OCI-LY1 (cell line): Measurements from ENCODE around the gene CCL11.

Source experiments
- H2AFZ ChIP-seq: fragments of 200-600 bp; sonication (generic), shearing (Covaris generic); 2 replicates; pipeline ENCODE4 v1.6.0; 2014; ENCODE audit warnings: antibody characterized with exemption, mild to moderate bottlenecking, low read length
- H3F3A ChIP-seq: fragments of 200-600 bp; sonication (generic), shearing (Covaris generic); 2 replicates; pipeline ENCODE4 v1.6.0; 2014; ENCODE audit warnings: mild to moderate bottlenecking, antibody characterized with exemption, low read length, moderate library complexity; ENCODE audit not compliant: insufficient read depth
- H3K27ac ChIP-seq: fragments of 200-600 bp; sonication (generic); 2 replicates; pipeline ENCODE4 v1.5.1; 2014; ENCODE audit warnings: low read length, mixed run types, mild to moderate bottlenecking, low read depth; ENCODE audit not compliant: poor library complexity, severe bottlenecking
- H3K27me3 ChIP-seq: fragments of 200-600 bp; sonication (generic); 2 replicates; pipeline ENCODE4 v1.6.0; 2014; ENCODE audit warnings: antibody characterized with exemption, mild to moderate bottlenecking, low read length, moderate library complexity; ENCODE audit not compliant: insufficient read depth
- H3K36me3 ChIP-seq: fragments of 200-600 bp; sonication (generic); 2 replicates; pipeline ENCODE4 v1.6.1; 2014; ENCODE audit warnings: mild to moderate bottlenecking, antibody characterized with exemption, low read length, moderate library complexity, mixed read lengths; ENCODE audit not compliant: insufficient read depth
- H3K4me1 ChIP-seq: fragments of 200-600 bp; sonication (generic); 2 replicates; pipeline ENCODE4 v1.5.1; 2014; ENCODE audit warnings: mild to moderate bottlenecking, low read length, moderate library complexity; ENCODE audit not compliant: insufficient read depth, severe bottlenecking
- H3K4me2 ChIP-seq: fragments of 200-600 bp; sonication (generic), shearing (Covaris generic); 2 replicates; pipeline ENCODE4 v1.6.1; 2014; ENCODE audit warnings: low read length
- H3K4me3 ChIP-seq: fragments of 200-600 bp; sonication (generic); 2 replicates; pipeline ENCODE4 v1.5.1; 2014; ENCODE audit warnings: low read length, low read depth, mild to moderate bottlenecking, mixed read lengths; ENCODE audit not compliant: poor library complexity, severe bottlenecking
- H3K79me2 ChIP-seq: fragments of 200-600 bp; shearing (Covaris generic); 2 replicates; pipeline ENCODE4 v1.6.1; 2016; ENCODE audit warnings: mixed run types, low read length, mixed read lengths; ENCODE audit not compliant: insufficient read depth
- H3K9ac ChIP-seq: fragments of 200-600 bp; sonication (generic), shearing (Covaris generic); 2 replicates; pipeline ENCODE4 v1.6.1; 2014; ENCODE audit warnings: mild to moderate bottlenecking, low read length, mixed read lengths
- H3K9me2 ChIP-seq: fragments of 200-600 bp; sonication (generic), shearing (Covaris generic); 2 replicates; pipeline ENCODE4 v1.6.1; 2014; ENCODE audit warnings: low read depth, mild to moderate bottlenecking, low read length, mixed read lengths
- H3K9me3 ChIP-seq: fragments of 200-600 bp; shearing (Covaris generic); 2 replicates; pipeline ENCODE4 v1.6.1; 2014; ENCODE audit warnings: low read length, mixed read lengths
- H4K20me1 ChIP-seq: fragments of 200-600 bp; sonication (generic), shearing (Covaris generic); 2 replicates; pipeline ENCODE4 v1.6.0; 2016; ENCODE audit warnings: mild to moderate bottlenecking, low read length; ENCODE audit not compliant: insufficient read depth
- EZH2 ChIP-seq: fragments of 200-600 bp; sonication (generic), shearing (Covaris generic); IDR thresholded peaks from 2 replicates; pipeline ENCODE4 v1.8.0; 2017; ENCODE audit warnings: borderline replicate concordance, mixed run types, mild to moderate bottlenecking, antibody characterized with exemption, low read length, moderate library complexity, mixed read lengths
- TF ChIP-seq, protein P1 (sequence below): fragments of 200-600 bp; sonication (generic), shearing (Covaris generic); IDR thresholded peaks from 2 replicates; pipeline ENCODE4 v1.5.1; 2017; ENCODE audit warnings: mild to moderate bottlenecking, antibody characterized with exemption, low read length, moderate library complexity, mixed read lengths

Gene CCL11

DNA sequence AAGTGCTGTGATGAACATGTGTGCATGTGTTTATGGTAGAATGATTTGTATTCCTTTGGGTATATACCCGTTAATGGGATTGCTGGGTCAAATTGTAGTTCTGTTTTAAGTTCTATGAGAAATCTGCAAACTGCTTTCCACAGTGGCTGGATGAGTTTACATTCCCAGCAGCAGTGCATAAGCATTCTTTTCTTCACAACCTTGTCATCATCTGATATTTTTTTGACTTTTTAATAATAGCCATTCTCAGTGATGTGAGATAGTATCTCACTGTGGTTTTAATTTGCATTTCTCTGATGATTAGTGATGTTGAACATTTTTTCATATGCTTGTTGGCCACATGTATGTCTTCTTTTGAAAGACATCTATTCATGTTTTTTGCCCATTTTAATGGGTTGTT lies 52.2 kb downstream of the CCL11 start:
- no peak overlapping the region for H3K9ac ChIP-seq
- H3K27me3 ChIP-seq: no peaks in the 10 kb centered on the region
- TF ChIP-seq, protein P1, sequence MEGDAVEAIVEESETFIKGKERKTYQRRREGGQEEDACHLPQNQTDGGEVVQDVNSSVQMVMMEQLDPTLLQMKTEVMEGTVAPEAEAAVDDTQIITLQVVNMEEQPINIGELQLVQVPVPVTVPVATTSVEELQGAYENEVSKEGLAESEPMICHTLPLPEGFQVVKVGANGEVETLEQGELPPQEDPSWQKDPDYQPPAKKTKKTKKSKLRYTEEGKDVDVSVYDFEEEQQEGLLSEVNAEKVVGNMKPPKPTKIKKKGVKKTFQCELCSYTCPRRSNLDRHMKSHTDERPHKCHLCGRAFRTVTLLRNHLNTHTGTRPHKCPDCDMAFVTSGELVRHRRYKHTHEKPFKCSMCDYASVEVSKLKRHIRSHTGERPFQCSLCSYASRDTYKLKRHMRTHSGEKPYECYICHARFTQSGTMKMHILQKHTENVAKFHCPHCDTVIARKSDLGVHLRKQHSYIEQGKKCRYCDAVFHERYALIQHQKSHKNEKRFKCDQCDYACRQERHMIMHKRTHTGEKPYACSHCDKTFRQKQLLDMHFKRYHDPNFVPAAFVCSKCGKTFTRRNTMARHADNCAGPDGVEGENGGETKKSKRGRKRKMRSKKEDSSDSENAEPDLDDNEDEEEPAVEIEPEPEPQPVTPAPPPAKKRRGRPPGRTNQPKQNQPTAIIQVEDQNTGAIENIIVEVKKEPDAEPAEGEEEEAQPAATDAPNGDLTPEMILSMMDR: no peak
- no peak for TF ChIP-seq EZH2
- H3K36me3 ChIP-seq: no peaks in the 10 kb centered on the region
- H3K4me1 ChIP-seq: no peaks in the 10 kb centered on the region
- H3K4me3 ChIP-seq: no peak overlapping the region
- no peaks in the 10 kb centered on the region for H3F3A ChIP-seq
- no peaks in the 10 kb centered on the region for H3K9me3 ChIP-seq
- no peak overlapping the region for H2AFZ ChIP-seq
- H3K9me2 ChIP-seq: no peaks in the 10 kb centered on the region
- no peaks in the 10 kb centered on the region for H3K79me2 ChIP-seq
- H3K27ac ChIP-seq: no peak overlapping the region
- H3K4me2 ChIP-seq: no peak overlapping the region
- no peaks in the 10 kb centered on the region for H4K20me1 ChIP-seq
